ENCODE data around the gene SLC6A6. TPM values are rescaled to one million over a fixed set of nuclear protein-coding genes. Genes with fewer than 3 reads are reported as not detected.

The SLC6A6 gene
- total and polyA plus RNA-seq, 4 donors, result 14.3 to 19.7 (median 16.9) TPM

DNA sequence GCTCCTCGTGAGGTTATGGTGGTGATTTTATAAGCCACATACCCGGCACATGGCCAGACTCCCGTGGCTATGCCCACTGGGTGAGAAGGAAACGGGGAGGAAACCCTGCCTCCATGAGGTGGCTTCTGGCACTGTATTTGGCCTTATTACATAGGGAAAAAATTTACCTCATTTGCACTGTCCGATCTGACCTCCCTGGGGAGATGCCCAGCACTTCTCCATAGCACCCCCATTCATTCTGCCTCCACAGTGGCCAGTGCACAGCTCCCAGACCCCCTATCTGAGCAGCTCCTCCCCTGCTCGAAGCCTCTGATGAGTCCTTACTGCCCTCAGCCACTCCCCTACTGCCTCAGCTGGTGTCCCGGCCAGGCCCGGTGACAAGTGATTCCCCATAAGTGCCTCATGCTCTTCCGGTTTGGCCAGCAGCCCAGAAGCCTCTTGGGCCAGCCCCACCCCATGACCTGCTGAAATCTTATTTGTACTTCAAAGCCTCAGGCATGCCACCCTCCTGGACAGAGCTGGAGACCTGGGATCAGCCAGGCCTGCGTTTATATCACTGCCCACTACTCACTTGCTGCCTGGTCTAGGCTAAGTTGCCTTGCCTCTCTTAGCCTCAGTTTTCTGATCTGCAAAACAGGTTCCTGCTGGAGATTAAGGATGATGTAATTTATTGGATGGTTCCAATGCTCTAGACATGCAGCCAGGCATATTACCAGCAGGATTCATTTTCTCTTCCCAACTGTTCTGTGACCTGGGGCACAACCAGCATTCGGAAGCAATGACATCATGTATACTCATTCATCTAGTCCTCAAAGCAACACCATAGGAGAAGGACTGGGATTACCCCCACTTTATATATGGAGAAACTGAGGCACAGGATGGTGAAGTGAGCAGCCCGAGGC is 30.6 kb upstream of the SLC6A6 start:
- H3K27me3 ChIP-seq (ENCODE audit: control insufficient read depth, insufficient read depth, low read length), result no peaks in the 10 kb centered on the region
- H3K27ac ChIP-seq (ENCODE audit: low read depth, low read length), result no peak overlapping the region
- no peaks in the 10 kb centered on the region for H3K9me3 ChIP-seq (ENCODE audit: control insufficient read depth, insufficient read depth, low read length)
- no peak overlapping the region for H3K4me3 ChIP-seq (ENCODE audit: low read depth, low read length)
- WGBS (ENCODE audit: insufficient coverage), result 40% methylated on average over 9 of the region's 12 CpGs
- H3K36me3 ChIP-seq (ENCODE audit: control insufficient read depth, insufficient read depth, low read length), result no peaks in the 10 kb centered on the region
- H3K4me1 ChIP-seq (ENCODE audit: control insufficient read depth, insufficient read depth, low read length), result peaks cover 23% of the 10 kb centered on the region
- peak in 1 of 6 donors; percentile 44 for DNase-seq (ENCODE audit: low read depth in 4 of 6, low spot score in 6 of 6)

DNA sequence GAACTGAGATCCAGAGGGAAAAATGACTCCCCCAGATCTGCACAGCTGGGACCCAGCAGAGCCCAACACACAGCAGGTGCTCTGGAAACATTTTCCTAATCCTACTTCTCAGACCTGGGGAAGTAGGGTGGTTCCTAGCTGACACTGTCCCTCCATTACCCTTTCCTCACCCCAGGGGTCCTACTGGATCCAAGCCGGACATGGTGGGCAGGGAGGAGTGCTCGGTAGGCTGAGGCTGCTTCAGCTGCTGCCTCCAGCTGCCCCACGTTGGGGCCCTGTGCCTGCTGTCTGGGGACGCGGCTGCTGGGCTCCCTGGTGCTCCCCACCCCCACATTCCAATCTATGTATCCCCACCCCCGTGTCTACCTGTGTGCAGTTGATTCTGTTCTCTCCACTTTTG is 29.8 kb upstream of the SLC6A6 start:
- WGBS (ENCODE audit: insufficient coverage), result 55% methylated on average over 3 of the region's 6 CpGs
- H3K27ac ChIP-seq (ENCODE audit: low read depth, low read length), result no peak overlapping the region
- H3K4me1 ChIP-seq (ENCODE audit: control insufficient read depth, insufficient read depth, low read length), result peaks cover 17% of the 10 kb centered on the region
- no peaks in the 10 kb centered on the region for H3K36me3 ChIP-seq (ENCODE audit: control insufficient read depth, insufficient read depth, low read length)
- no peaks in the 10 kb centered on the region for H3K27me3 ChIP-seq (ENCODE audit: control insufficient read depth, insufficient read depth, low read length)
- DNase-seq (ENCODE audit: low read depth in 4 of 6, low spot score in 6 of 6), result no peak
- H3K9me3 ChIP-seq (ENCODE audit: control insufficient read depth, insufficient read depth, low read length), result no peaks in the 10 kb centered on the region
- H3K4me3 ChIP-seq (ENCODE audit: low read depth, low read length), result no peak overlapping the region

DNA sequence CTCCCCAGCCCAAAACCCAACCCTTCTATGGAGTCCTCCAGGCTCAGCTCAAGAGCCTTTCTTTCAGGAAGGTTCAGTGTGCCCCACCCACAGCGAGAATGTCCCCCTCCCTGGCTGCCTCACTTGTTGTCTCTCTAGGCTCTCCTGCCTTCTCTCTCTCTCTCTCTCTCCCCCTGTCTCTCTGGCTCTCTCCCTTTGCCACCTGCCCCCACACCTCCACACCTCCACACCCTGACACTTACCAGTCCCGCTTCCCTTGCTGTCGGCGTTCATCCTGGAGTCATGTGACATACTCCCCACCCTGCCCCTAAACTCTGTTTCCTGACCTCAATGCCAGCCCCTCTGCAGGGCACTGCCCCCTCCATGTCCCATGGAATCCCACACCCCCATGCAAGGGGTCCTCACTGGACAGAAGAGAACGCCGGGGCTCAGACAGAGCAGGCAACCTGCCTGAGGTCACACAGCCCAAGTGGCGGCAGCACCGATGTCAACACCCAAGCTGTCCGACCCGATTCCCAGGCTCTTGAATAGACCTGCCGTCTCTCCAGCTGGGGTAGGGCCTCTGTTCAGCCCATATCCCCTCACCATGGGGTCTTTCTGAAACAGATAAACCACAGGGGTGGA is 28.5 kb upstream of the SLC6A6 start:
- no peaks in the 10 kb centered on the region for H3K36me3 ChIP-seq (ENCODE audit: control insufficient read depth, insufficient read depth, low read length)
- DNase-seq (ENCODE audit: low read depth in 4 of 6, low spot score in 6 of 6), result no peak
- H3K27me3 ChIP-seq (ENCODE audit: control insufficient read depth, insufficient read depth, low read length), result no peaks in the 10 kb centered on the region
- no peaks in the 10 kb centered on the region for H3K9me3 ChIP-seq (ENCODE audit: control insufficient read depth, insufficient read depth, low read length)
- H3K4me1 ChIP-seq (ENCODE audit: control insufficient read depth, insufficient read depth, low read length), result peaks cover 17% of the 10 kb centered on the region
- H3K4me3 ChIP-seq (ENCODE audit: low read depth, low read length), result no peak overlapping the region
- 74% methylated on average over 10 of the region's 11 CpGs for WGBS (ENCODE audit: insufficient coverage)
- H3K27ac ChIP-seq (ENCODE audit: low read depth, low read length), result no peak overlapping the region

DNA sequence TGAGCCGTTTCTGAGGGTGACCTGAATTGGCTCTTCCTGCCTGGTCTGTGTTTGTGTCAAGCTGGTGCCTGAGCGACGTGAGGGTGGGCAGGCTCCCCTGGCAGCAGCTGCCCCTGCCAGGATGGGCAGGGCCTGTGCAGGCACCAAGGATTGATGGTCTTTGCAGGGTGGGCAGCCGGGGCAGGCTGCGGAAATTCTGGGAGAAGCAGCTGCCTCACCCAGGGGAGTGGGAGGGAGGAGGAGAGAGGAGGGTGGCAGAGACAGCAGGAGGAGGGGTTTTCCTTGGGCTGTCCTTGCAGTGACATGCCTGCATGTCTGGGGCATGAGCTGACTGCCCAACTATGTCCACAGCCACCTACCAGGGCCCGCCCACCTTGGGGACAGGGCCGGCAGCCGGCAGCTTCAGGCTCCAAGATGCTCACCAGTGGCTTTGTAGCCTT is 27.9 kb upstream of the SLC6A6 start:
- Histone ChIP-seq H3K9me3 (ENCODE audit: control insufficient read depth, insufficient read depth, low read length) (no peaks in the 10 kb centered on the region), H3K27ac (ENCODE audit: low read depth, low read length) (no peak overlapping the region), H3K4me3 (ENCODE audit: low read depth, low read length) (no peak overlapping the region), H3K4me1 (ENCODE audit: control insufficient read depth, insufficient read depth, low read length) (peaks cover 17% of the 10 kb centered on the region), H3K36me3 (ENCODE audit: control insufficient read depth, insufficient read depth, low read length) (no peaks in the 10 kb centered on the region), H3K27me3 (ENCODE audit: control insufficient read depth, insufficient read depth, low read length) (no peaks in the 10 kb centered on the region)
- 41% methylated on average over 8 of the region's 8 CpGs for WGBS (ENCODE audit: insufficient coverage)
- peak in 2 of 6 donors; percentile 17 to 54 for DNase-seq (ENCODE audit: low read depth in 4 of 6, low spot score in 6 of 6)

DNA sequence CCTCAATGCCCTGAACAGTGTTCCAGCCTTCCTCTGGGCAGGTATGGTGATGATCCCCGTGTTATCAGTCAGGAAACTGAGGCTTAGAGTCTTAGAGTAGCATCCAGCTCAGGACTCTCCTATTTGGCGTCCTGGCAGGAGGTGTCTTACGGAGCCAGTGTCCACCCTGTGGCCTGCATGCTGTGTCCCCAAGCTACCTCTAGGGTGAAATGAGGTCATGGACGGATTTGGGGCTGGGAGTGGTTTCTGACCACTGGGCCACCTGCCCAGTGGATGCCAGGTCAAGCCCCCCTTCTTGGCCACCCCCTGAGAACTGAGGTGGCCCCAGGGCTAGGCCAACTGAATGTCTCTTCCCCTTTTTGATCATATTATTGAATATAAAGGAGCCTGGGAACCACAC is 27.2 kb upstream of the SLC6A6 start:
- Histone ChIP-seq H3K27ac (ENCODE audit: low read depth, low read length) (no peak overlapping the region), H3K27me3 (ENCODE audit: control insufficient read depth, insufficient read depth, low read length) (no peaks in the 10 kb centered on the region), H3K4me3 (ENCODE audit: low read depth, low read length) (no peak overlapping the region), H3K9me3 (ENCODE audit: control insufficient read depth, insufficient read depth, low read length) (no peaks in the 10 kb centered on the region), H3K36me3 (ENCODE audit: control insufficient read depth, insufficient read depth, low read length) (no peaks in the 10 kb centered on the region), H3K4me1 (ENCODE audit: control insufficient read depth, insufficient read depth, low read length) (peaks cover 17% of the 10 kb centered on the region)
- DNase-seq (ENCODE audit: low read depth in 4 of 6, low spot score in 6 of 6), result no peak
- 93% methylated on average over 4 of the region's 4 CpGs for WGBS (ENCODE audit: insufficient coverage)

DNA sequence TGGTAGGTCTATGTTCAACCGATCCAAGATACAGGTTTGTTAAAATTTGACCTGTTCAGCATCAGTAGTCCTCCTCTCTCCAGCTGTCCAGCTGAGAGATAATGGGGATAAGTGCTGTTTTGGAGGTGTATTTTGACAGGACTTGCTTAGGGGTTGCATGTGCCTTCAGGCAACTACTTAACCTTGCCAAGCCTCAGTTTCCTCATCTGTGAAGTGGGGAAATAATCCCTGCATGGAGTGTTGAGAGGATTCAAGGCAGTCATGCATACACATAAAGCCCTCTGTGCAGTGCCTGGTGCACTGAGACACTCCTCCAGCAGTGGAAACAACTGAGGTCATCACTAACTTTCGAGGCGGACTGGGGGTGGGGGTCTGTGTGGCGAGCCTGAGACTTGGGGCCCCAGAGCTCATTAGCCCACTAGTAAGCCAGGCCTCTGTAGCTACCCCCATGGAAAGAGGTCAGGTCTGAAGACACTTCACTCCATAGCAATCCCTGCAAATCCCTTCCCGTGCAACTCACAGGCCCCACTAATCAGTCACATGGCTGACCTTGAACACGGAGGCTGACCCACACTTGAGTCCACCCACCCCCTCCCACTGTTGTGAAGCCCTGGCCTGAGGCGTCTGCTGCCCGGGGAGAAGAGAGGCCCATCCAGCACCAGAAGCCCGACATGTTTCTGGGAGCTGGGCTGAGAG is 25.9 kb upstream of the SLC6A6 start:
- DNase-seq (ENCODE audit: low read depth in 4 of 6, low spot score in 6 of 6), result no peak
- H3K4me3 ChIP-seq (ENCODE audit: low read depth, low read length), result no peak overlapping the region
- H3K9me3 ChIP-seq (ENCODE audit: control insufficient read depth, insufficient read depth, low read length), result no peaks in the 10 kb centered on the region
- no peaks in the 10 kb centered on the region for H3K27me3 ChIP-seq (ENCODE audit: control insufficient read depth, insufficient read depth, low read length)
- no peaks in the 10 kb centered on the region for H3K36me3 ChIP-seq (ENCODE audit: control insufficient read depth, insufficient read depth, low read length)
- H3K27ac ChIP-seq (ENCODE audit: low read depth, low read length), result no peak overlapping the region
- WGBS (ENCODE audit: insufficient coverage), result 79% methylated on average over 9 of the region's 9 CpGs
- peaks cover 16% of the 10 kb centered on the region for H3K4me1 ChIP-seq (ENCODE audit: control insufficient read depth, insufficient read depth, low read length)

DNA sequence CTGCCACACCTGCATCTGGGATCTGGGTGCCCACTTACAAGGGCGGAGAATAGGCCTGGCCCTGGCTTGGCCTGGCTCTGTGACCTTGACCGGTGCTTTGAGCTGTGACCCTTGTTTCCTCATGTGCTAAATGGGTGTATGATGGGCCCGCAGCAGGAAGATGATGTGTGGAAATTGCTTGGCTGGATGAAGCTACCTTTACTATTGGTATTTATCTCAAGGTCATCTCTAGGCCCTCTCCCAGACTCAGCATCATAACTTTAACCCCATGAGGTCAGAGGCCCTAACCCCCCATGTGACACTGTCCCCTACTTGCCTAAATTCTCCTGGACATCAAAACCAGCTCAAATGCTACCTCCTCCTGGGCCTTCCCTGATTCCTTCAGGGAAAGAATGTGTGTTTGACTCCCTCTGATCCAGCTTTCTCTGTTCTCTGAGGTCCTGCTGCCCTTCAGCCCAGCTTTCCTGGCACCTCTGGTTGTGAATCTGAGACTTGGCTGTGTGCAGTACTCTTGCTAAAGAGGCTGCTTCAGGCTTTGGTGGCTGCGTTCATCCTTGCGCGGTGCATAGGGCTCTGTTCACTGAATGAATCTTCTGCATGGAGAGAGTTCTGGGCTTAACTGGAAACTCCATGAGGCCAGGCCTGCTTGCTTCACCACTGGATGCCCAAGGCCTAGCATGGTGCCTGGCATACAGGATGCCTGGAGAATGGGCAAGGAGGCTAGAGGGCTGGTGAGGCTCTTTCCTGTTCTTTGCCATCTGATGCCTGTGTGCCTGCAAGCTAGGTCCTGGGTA is 25.2 kb upstream of the SLC6A6 start:
- no peak overlapping the region for H3K27ac ChIP-seq (ENCODE audit: low read depth, low read length)
- H3K9me3 ChIP-seq (ENCODE audit: control insufficient read depth, insufficient read depth, low read length), result no peaks in the 10 kb centered on the region
- H3K4me3 ChIP-seq (ENCODE audit: low read depth, low read length), result no peak overlapping the region
- peaks cover 11% of the 10 kb centered on the region for H3K4me1 ChIP-seq (ENCODE audit: control insufficient read depth, insufficient read depth, low read length)
- 95% methylated on average over 4 of the region's 6 CpGs for WGBS (ENCODE audit: insufficient coverage)
- no peaks in the 10 kb centered on the region for H3K27me3 ChIP-seq (ENCODE audit: control insufficient read depth, insufficient read depth, low read length)
- DNase-seq (ENCODE audit: low read depth in 4 of 6, low spot score in 6 of 6), result no peak
- H3K36me3 ChIP-seq (ENCODE audit: control insufficient read depth, insufficient read depth, low read length), result no peaks in the 10 kb centered on the region

DNA sequence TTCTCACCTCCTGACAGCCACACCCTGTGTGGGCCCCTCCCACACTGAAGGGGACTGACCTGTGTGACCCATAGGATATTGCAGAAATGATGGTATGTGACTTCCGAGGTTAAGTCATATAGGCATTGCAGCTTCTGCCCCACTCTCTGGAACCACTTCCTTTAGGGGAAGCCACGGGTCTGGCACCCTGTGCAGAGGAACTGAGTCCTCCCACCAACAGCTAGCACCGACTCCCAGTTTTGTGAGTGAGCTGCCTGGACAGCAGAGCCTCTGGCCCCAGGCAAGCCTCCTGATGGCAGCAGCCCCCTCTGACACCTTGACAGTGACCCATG is 24.6 kb upstream of the SLC6A6 start:
- H3K36me3 ChIP-seq (ENCODE audit: control insufficient read depth, insufficient read depth, low read length), result no peaks in the 10 kb centered on the region
- DNase-seq (ENCODE audit: low read depth in 4 of 6, low spot score in 6 of 6), result no peak
- peaks cover 11% of the 10 kb centered on the region for H3K4me1 ChIP-seq (ENCODE audit: control insufficient read depth, insufficient read depth, low read length)
- 97% methylated on average over 3 of the region's 3 CpGs for WGBS (ENCODE audit: insufficient coverage)
- no peaks in the 10 kb centered on the region for H3K9me3 ChIP-seq (ENCODE audit: control insufficient read depth, insufficient read depth, low read length)
- H3K27ac ChIP-seq (ENCODE audit: low read depth, low read length), result no peak overlapping the region
- H3K4me3 ChIP-seq (ENCODE audit: low read depth, low read length), result no peak overlapping the region
- H3K27me3 ChIP-seq (ENCODE audit: control insufficient read depth, insufficient read depth, low read length), result no peaks in the 10 kb centered on the region

DNA sequence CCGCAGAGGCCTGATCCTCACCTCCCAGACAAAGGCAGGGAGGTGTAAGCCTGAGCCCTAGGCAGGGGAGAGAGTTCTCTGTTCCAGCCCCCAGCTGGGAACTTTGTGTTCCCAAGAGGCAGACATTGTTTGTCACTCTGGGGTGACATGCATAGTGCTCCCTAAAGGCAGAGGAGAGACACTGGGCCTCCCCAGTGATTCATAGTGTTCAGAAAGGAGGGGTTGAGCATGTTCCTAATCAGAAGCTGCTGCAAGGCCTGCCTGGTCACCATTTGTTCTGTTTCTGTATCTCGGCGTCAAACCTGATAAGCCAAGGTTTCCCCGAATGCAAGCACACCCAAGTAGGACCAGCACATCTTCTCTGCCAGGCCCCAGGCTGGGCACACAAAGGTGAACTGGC is 24.0 kb upstream of the SLC6A6 start:
- Histone ChIP-seq H3K4me3 (ENCODE audit: low read depth, low read length) (no peak overlapping the region), H3K27ac (ENCODE audit: low read depth, low read length) (no peak overlapping the region), H3K27me3 (ENCODE audit: control insufficient read depth, insufficient read depth, low read length) (no peaks in the 10 kb centered on the region), H3K4me1 (ENCODE audit: control insufficient read depth, insufficient read depth, low read length) (peaks cover 11% of the 10 kb centered on the region), H3K9me3 (ENCODE audit: control insufficient read depth, insufficient read depth, low read length) (no peaks in the 10 kb centered on the region), H3K36me3 (ENCODE audit: control insufficient read depth, insufficient read depth, low read length) (no peaks in the 10 kb centered on the region)
- 77% methylated on average over 4 of the region's 4 CpGs for WGBS (ENCODE audit: insufficient coverage)
- no peak for DNase-seq (ENCODE audit: low read depth in 4 of 6, low spot score in 6 of 6)
